ENCODE data around the gene TRIM24.

GRCh38 chr7:138506764-138507163, 46.7 kb downstream of the TRIM24 start:
- TF ChIP-seq CTCF (conservative IDR thresholded peaks at IDR 0.05; ENCODE audit: low read length) (no peak), EZH2phosphoT487 (IDR thresholded peaks at IDR 0.05; ENCODE audit: borderline replicate concordance) (no peak)
